ENCODE results near the gene APOBR. TPM values are rescaled to one million over a fixed set of nuclear protein-coding genes. Genes with fewer than 3 reads are reported as not detected.

Gene APOBR
- total RNA-seq, 6 experiments from 2014 or later, result not detected

DNA sequence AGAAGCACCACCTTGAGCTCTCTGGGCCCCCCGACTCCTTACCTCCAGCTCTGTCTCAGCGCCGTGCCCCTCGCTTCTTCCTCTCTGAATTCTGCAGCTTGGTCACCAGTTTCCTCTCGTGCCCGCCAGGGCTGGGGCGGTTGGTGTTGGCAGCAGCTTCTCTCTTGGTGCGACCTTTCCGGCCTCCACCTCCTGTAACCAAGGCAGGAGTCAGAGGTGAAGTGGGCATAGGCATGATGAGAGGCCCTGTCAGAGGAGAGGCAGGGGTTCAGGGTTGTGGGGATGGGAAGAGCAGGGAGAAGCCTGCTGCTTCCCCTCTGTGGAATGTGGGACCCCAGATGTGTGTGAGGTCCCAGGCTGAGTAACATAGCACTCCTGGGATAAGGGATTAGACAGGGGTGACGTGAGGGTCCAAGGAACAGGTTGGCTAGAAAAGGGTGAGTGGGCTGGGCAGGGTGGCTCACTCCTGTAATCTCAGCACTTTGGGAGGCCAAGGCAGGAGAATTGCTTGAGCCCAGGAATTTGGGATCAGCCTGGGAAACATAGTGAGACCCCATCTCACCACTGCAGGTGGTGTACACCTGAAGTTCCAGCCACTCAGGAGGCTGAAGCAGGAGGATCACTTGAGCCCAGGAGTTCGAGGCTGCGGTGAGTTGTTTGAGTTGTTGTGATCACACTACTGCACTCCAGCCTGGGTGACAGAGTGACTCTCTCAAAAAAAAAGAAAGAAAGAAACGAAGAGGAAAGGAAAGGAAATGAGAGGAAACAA is 43.7 kb downstream of the APOBR start:
- TF ChIP-seq, protein P1, sequence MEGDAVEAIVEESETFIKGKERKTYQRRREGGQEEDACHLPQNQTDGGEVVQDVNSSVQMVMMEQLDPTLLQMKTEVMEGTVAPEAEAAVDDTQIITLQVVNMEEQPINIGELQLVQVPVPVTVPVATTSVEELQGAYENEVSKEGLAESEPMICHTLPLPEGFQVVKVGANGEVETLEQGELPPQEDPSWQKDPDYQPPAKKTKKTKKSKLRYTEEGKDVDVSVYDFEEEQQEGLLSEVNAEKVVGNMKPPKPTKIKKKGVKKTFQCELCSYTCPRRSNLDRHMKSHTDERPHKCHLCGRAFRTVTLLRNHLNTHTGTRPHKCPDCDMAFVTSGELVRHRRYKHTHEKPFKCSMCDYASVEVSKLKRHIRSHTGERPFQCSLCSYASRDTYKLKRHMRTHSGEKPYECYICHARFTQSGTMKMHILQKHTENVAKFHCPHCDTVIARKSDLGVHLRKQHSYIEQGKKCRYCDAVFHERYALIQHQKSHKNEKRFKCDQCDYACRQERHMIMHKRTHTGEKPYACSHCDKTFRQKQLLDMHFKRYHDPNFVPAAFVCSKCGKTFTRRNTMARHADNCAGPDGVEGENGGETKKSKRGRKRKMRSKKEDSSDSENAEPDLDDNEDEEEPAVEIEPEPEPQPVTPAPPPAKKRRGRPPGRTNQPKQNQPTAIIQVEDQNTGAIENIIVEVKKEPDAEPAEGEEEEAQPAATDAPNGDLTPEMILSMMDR (IDR thresholded peaks at IDR 0.05), result no peak
- Mint-ChIP-seq H3K27me3 (ENCODE audit: insufficient read depth) (peaks cover 4% of the 10 kb centered on the region), H3K9me3 (no peaks in the 10 kb centered on the region), H3K4me3 (peak overlapping the region; percentile 90), H3K36me3 (ENCODE audit: low read depth) (peaks cover 24% of the 10 kb centered on the region), H3K4me1 (ENCODE audit: low read depth) (peaks cover 27% of the 10 kb centered on the region), H3K27ac (peak overlapping the region; percentile 94)
- DNase-seq, result no peak

DNA sequence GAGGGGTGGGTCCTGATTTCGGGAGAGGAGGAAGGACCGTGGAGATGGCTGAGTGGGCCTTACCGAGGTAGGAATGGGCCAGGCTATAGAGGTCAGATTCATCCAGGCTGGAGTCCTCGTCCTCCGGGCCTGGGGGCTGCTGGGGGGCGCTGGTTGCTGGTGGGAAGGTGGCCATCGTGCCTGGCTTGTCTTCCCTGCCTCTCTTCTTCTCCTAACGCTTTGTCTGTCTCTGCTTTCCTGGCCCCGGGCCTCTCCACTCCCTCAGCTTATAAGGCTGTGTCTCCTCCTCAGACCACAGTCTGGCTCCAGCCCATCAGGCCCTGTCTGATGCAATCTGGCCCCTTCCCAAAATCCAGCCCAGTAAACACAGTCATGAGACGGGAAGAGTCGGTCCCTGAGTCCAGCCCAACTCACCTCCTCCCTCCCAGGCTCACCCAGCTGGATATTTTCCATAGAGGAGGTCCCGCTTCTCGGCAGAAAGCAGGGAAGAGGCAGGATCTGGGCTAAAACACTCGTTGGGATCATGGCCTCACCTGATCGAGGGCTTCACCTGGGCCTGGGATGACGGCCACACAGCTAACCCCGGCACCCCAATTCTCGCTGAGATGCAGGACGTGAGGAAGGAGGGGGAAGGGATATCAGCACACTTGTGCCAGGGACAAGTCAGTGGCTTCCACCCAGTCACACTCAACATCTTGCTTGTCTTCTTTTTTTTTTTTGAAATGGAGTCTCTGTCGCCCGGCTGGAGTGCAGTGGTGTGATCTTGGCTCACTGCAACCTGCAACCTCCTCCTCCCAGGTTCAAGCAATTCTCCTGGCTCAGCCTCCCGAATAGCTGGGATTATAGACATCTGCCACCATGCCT is 44.5 kb downstream of the APOBR start, which contains the start of gene NUPR1:
TSS of gene NUPR1 (minus strand) at position 242 of the 864 bp plus-strand sequence. CDS start at position 175, 67 bp downstream.
- Mint-ChIP-seq H3K27ac (peak within 1 kb of the TSS; percentile 94), H3K4me3 (peak within 1 kb of the TSS; percentile 90), H3K9me3 (no peaks in the 10 kb centered on the region), H3K27me3 (ENCODE audit: insufficient read depth) (peaks cover 3% of the 10 kb centered on the region), H3K4me1 (ENCODE audit: low read depth) (peaks cover 27% of the 10 kb centered on the region), H3K36me3 (ENCODE audit: low read depth) (peaks cover 24% of the 10 kb centered on the region)
- peak; percentile 93 for DNase-seq
- TF ChIP-seq, protein P1 (IDR thresholded peaks at IDR 0.05), result no peak

DNA sequence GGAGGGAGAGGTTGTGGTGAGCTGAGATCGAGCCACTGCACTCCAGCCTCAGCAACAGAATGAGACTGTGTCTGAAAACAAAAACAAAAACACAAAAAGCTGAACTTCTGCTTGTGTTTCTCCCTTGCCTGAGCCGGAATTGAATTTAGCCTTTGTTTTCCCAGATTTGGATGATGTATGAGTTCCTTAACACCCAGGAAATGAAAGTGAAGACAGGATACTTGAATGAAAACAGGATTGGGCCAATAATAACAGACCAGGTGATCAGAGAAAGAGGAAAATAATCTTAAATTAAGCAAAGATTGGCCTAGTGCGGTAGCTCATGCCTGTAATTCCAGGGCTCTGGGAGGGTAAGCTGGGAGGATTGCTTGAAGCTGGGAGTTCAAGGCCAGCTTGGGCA is 45.9 kb downstream of the APOBR start:
- peaks cover 3% of the 10 kb centered on the region for H3K27me3 Mint-ChIP-seq (ENCODE audit: insufficient read depth)
- TF ChIP-seq, protein P1 (IDR thresholded peaks at IDR 0.05), result no peak
- H3K9me3 Mint-ChIP-seq, result no peaks in the 10 kb centered on the region
- H3K4me1 Mint-ChIP-seq (ENCODE audit: low read depth), result peaks cover 27% of the 10 kb centered on the region
- peaks cover 13% of the 10 kb centered on the region for H3K36me3 Mint-ChIP-seq (ENCODE audit: low read depth)
- H3K4me3 Mint-ChIP-seq, result no peak overlapping the region
- no peak overlapping the region for H3K27ac Mint-ChIP-seq
- DNase-seq, result no peak

DNA sequence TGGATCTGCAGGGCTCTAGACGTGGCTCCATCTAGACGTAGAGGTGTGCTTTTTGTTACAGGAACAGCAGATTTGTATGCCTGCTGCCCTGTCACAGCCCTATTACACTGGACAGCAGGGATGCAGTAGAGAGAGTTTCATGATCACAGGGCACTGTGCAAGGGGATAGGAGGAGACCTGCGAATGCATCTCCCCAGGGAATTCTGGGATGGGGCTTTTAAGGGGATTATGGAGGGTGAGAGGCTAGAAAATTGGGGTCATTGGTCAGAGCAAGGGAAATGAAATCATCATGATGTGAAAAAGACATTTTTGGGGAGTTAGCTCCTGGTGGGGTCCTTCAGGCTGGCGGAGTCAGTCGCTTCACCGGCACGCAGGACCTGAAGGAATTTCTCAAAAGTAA is 48.2 kb downstream of the APOBR start:
- Mint-ChIP-seq H3K27ac (no peak overlapping the region), H3K4me1 (ENCODE audit: low read depth) (peaks cover 18% of the 10 kb centered on the region), H3K36me3 (ENCODE audit: low read depth) (peaks cover 4% of the 10 kb centered on the region), H3K27me3 (ENCODE audit: insufficient read depth) (no peaks in the 10 kb centered on the region; the same call in none of the 2 replicates), H3K9me3 (no peaks in the 10 kb centered on the region), H3K4me3 (no peak overlapping the region)
- no peak for DNase-seq
- TF ChIP-seq, protein P1 (IDR thresholded peaks at IDR 0.05), result no peak

DNA sequence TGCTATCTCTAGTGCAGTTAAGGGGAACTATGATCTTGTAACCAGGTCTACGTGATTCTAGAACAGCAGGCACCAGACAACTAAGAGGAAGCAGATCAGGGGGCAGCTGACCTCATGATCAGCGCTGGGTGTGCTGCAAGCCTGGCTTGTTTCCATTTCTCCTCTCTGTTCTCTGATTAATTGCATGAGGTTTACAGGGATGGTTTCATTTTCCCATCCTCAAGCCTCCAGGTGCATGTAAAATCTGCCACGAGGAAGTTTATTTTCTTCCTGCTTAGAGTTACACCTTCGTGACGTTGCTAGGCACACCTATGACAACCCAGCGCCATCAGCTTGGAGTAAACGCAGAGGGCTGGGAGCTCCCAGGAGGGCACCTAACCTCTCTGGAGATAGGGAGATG is 48.6 kb downstream of the APOBR start:
- H3K27me3 Mint-ChIP-seq (ENCODE audit: insufficient read depth), result peaks cover 3% of the 10 kb centered on the region
- TF ChIP-seq, protein P1 (IDR thresholded peaks at IDR 0.05), result no peak
- H3K4me1 Mint-ChIP-seq (ENCODE audit: low read depth), result peaks cover 14% of the 10 kb centered on the region
- DNase-seq, result no peak
- H3K36me3 Mint-ChIP-seq (ENCODE audit: low read depth), result peaks cover under 1% of the 10 kb centered on the region; the same call in 1 of the 2 replicates
- H3K27ac Mint-ChIP-seq, result no peak overlapping the region
- H3K9me3 Mint-ChIP-seq, result no peaks in the 10 kb centered on the region
- no peak overlapping the region for H3K4me3 Mint-ChIP-seq
